GM12872 (cell line): ENCODE measurements around the gene ALG11.

Source experiments
- TF ChIP-seq, protein P1 (sequence below): IDR thresholded peaks from 3 replicates; pipeline ENCODE4 v1.5.1; 2011; ENCODE audit warnings: low read depth, mild to moderate bottlenecking, low read length, moderate library complexity; ENCODE audit not compliant: insufficient read depth

The ALG11 gene

DNA sequence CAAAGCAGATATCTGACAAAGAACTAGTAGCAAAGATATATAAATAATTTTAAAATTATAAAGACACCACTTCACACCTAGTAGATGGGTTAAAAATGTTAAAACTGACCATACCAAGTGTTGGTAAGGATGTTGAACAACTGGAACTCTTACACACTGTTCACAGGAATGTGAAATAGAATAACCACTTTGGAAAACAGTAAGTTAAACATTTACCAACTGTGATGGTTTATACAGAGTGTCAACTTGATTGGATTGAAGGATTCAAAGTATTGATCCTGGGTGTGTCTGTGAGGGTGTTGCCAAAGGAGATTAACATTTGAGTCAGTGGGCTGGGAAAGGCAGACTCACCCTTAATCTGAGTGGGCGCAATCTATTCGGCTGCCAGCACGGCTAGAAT, 31.5 kb downstream of the ALG11 start:
- TF ChIP-seq, protein P1, sequence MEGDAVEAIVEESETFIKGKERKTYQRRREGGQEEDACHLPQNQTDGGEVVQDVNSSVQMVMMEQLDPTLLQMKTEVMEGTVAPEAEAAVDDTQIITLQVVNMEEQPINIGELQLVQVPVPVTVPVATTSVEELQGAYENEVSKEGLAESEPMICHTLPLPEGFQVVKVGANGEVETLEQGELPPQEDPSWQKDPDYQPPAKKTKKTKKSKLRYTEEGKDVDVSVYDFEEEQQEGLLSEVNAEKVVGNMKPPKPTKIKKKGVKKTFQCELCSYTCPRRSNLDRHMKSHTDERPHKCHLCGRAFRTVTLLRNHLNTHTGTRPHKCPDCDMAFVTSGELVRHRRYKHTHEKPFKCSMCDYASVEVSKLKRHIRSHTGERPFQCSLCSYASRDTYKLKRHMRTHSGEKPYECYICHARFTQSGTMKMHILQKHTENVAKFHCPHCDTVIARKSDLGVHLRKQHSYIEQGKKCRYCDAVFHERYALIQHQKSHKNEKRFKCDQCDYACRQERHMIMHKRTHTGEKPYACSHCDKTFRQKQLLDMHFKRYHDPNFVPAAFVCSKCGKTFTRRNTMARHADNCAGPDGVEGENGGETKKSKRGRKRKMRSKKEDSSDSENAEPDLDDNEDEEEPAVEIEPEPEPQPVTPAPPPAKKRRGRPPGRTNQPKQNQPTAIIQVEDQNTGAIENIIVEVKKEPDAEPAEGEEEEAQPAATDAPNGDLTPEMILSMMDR, result no peak

DNA sequence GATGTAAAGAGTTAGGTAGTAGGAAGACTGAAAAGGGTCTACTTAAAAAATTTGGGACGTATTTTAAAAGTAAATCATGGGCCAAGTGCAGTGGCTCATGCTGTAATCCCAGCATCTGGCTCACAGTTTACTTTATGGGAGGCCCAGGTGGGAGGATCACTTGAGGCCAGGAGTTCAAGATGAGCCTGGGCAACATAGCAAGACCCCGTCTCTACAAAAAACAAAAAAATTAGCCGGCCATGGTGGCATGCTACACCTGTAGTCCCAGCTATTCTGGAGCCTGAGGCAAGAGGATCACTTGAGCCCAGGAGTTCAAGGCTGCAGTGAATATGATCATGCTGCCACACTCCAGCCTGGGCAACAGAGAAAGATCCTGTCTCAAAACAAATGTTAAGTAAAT, 35.3 kb downstream of the ALG11 start:
- TF ChIP-seq, protein P1, result no peak

DNA sequence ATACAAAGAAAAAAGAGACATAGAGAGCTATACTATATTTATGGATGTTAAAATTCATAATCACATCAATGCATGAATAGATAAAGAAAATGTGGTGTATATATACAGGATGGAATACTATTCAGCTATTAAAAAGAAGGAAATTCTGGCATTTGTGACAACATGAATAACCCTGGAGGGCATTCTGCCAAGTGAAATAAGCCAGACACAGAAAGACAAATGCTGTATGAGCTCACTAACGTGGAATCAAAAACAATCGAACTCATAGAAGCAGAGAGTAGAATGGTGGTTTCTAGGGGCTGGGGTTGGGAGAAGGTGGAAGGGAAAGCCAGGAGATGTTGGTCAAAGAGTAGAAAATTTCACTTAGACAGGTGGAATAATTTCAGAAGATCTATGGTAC, 36.3 kb downstream of the ALG11 start:
- TF ChIP-seq, protein P1, result no peak

DNA sequence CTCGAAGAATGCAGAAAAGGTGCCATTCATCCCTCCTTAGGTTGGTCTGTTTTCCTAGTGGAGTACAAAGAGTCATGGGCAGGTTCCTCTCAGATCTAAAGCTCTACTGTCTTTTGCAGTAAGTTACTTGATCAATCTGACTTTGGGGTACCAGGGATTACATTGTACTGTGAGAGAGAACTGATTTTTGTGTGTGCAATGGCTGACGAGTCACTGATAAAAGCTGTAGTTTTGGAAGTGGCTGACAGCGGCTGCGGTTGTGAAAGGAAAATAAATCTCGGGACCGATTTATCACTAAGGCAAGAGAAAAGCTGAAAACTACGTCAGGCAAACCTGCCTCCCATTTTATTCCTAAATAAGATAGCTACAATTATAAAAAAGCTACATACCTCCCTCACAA, 39.2 kb downstream of the ALG11 start:
- TF ChIP-seq, protein P1, result no peak

DNA sequence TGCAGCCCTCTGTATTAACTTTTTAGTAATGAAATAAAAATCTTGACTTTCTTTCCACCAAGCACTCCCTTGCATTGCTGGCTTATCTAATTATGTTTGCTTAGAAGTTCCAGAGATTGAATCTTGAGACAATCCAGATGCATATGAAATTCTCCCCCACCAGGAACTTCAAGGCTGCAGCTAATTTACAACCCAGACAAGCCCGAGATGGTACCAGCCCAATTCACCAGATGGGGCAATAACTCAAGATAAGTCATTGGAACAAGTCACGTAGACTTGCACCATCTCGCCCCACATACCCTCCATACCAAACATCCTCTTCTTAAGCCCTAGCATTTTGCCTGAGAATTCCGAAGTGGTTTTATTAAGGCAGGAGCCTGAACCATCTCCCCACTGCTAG, 41.3 kb downstream of the ALG11 start:
- TF ChIP-seq, protein P1, result no peak

DNA sequence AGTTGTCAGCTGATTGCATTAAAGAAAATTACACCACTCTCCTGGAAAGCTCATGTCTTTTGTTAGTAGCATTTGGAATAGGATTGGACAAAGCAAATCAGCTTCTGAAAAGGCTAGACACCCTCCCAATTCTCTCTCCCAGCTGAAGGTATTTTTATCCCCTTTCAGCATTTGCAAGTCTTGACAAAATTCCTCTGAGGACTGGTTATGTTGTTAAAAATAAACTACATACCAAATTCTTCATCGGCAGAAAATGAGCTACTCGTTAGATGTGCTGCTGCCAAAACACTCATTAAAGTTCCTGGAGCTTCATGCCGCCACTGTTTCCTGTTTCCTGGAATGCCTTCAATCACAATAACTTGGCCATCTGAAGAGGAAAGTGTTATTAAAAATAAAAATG, 49.4 kb downstream of the ALG11 start:
- TF ChIP-seq, protein P1, result no peak

DNA sequence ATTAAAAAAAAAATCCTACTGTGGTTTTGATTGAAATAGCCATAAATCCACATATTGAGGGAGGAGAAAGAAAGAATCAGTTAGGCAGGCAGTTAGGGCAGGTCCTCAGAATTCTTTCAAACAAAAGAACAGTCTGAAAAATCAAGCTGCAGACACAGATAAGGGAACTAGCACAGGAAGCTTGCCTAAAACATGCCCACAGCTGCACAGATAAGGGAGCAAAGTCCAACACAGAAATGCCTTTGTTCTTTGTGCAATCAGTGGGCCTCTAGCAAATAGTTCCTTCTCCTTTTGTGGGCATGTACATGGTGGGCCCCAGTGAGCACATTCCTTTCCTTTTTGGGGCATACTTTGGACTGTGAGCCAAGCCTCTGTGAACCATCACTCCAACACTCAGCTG, 55.0 kb downstream of the ALG11 start:
- TF ChIP-seq, protein P1, result no peak
